Iris pigment epithelial cell (primary cell): ENCODE results near the gene CAB39.

Experiments used
- DNase-seq: peaks from one replicate; pipeline ENCODE4 v3.0.0-alpha.2; 2011; ENCODE audit warnings: low read depth

Gene CAB39

DNA sequence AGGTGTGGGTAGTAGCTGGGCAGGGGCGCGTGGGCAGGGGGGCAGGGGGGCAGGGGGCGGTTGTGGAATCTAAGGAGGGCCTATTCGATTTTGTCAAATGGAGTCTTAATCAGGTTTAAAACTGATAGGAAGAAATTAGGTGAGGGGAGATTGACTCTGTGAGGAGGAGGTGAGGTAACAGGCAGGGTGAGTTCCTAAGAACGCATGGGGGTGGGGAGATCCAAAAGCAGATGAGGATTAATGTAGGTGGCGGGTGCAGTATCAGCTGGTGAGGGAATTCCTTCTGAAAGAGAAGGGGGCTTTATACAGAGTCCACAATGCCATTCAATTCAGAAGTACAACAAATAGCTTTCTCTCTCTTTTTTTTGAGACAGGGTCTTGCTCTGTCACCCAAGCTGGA is 72.7 kb downstream of the CAB39 start:
- no peak for DNase-seq

DNA sequence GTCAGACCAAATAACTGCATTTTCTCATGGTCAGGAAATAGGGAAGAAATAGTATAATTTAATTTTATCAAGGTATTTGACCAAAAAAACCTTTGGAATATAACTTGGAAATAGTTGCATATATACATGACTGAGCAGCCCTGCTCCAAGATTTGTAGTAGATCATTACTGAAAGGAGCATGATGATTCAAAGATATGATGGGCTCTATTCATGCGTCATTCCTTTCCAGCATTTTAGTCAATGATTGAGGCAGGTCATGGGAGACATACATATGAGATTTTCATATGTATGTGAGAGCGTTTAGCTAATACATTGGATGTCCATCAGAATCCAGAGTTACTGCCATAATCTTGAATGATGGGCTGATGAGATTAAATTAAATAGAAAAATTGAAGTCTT is 74.5 kb downstream of the CAB39 start:
- DNase-seq = no peak

DNA sequence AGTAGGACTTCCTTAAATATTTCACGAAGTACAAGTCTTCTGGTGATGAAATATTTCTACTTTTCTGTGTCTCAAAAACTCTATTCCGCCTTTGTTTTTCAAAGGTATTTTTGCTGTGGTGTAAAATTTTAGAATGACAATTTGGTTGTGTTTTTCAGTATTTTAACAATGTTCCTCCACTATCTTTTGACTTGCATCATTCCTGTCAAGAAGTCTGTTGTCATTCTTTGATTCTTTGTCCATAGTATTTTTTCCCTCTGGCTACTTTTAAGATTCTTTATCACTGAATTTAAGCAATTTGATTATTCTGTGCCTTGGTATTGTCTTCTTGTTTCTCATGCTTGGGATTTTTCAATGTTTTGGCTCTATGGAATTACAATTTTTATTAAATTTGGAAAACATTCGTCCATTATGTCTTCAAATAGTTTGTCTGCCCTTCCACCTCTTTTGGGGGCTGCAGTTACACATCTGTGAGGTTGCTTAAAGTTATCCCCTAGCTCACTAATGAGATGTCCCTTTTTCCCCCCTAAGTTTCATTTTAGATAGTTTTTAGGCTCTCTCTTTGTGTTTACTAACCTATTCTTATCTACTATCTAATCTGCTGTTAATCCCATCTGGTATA is 76.0 kb downstream of the CAB39 start:
- DNase-seq = no peak

DNA sequence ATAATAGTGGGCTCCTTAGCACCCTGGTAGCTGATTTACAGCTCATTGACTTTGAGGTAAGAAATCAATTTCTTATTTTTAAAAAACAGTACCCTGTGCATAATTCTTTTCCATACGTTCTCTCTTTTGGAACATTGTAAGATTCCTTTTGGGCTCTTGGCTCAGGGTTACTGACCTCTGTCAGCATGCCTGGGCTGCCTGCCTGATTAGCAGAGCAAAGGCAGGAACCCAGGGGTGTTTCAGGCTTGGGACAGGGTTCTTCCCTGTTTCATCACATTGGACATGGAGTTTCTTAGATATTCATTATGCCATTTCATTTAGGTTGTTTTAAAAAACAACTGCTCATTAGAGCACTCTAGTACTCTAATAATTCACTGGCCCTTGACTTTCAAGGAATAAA is 78.3 kb downstream of the CAB39 start:
- DNase-seq = no peak

DNA sequence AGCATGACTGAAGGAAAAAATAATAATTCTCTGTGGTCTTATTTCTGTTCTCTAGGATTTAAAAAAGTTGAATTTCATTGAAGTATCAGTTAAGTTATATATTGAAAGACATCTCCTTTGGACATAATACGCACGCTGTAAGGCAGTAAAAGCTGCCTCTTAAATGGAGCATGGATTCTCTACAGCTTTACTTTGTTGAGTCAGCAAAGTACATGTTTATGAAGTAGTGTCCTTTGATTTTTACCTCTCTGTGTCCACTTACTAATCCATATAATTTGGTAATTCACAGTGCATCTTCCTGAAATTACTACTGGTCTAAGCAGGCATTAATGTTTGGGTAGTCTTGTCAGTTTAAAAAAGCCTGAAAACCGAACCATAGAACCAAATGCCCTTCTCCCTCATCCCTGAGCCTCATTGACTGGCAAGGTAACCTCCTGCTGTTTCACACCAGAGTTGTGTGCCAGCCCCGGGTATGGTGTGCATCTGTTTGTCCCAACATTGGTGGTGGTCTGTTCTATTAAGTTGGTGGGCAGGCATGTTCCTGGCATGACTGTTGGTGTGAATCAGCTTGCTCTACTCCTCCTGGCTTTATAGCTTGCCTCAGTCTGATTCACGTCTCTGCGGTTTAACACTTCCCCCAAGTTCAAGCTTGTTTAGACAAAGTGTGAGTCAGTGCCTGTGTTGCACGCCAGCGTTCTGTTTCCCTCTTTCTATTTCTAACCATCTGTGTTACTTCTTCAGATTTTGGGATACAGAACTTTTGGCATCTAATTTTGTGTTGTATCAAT is 81.1 kb downstream of the CAB39 start:
- DNase-seq = peak; percentile 100

DNA sequence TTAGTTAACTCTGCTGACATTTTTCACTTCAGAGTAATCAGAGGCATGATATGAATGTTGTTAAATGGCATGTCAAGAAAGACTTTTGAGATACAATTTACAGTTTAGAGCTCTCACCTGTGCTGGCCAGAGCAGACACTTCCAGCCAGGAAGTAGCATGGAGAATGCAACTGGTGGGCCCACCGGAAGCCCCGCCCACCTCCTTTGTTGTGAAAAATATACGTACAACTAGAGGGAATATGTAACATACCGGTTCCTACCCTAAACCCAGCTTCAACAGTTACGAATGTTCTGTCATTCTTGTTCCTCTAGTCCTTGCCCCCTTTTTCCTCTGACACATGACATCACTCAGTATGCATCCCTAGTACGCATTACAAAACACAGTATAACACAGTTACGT is 81.9 kb downstream of the CAB39 start:
- DNase-seq = peak; percentile 67

DNA sequence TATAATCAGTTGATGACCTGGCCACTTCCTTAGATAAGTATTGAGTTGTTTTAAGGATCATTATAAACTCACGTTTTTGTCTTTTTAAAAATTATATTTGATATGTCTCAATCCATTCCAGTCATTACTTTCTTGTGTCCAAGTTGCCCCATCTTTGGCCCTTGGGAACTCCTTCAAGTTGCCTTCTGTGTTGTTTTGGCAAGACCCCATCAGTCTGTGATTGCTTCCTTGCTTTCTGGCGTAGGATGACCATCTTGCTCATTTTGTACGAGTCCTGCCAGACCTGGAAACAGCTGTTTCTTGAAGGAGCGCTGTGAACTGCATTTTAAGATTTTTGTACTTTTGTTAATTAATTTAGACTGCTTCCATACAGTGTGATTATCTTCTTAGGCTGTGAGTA is 83.2 kb downstream of the CAB39 start:
- no peak for DNase-seq

DNA sequence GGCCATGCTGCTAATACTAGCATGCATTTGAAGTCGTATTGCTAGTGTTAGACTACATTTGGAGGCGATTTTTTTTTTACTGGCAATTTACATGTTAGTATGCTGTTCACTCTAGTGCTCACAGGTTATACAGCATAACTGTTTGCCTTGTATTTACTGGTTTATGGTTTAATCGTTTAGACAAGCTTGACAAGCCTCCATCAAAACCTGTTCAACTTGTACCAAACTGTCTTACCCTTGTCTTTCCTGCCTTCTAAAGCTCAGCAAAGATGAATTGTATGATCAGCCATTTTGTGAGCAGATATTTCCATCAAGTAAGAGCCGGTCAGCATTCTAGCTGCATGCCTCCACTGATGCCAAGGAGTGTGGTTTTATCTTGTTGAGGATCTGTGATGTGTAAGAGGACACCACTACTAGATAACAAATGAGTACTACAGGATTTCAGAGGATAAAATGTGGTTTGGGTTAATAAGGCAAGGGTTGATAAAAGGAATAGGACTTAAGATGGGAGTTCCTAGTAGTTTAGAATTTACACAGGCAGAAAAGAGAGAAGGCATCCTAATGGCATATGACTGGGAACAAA is 83.7 kb downstream of the CAB39 start:
- DNase-seq = peak; percentile 89

DNA sequence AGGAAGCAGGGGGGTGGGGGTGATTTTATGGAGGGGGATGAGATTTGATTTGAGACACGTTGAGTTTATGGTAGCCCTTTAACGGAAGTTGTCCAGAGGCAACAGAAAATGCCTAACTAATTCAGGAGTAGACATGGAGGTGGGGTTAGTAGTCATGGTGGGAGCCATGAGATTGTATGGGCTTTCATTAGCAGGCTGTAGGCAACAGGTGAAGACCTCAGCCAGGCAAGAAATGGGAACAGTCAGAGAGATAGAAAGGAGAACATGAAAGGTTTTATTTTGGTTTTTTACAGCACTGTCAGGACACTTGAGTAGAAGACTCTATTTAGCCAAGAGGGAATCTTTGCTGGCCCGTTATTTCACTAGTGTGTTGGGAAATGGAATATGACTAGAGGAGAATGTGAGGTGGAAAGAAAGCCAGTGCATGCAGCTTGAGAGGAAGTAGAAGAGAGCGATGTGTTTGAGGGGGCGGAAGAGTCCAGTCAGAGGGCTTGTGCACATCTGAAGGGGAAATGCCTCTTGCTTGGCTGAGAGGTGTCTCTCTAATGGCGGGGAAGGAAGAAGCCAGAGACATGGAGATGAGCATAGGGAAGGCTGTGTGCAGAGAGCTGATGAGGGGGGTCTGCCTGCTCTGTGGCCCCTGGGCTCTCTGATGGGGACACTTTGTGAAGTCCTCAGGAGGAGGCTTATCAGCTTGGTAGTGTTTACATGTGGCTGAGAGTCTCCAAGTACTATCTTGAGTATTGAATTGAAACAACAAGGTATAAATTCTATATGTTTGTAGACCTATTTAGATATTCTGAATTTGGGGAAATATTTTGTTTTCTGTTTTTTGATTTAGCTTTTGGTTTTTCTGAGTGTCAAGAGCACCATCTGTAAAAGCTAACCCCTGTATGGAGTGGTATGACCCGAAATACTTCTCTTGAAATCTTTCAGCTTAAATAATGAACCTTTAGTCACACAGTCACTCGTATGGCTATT is 85.2 kb downstream of the CAB39 start:
- peak; percentile 75 for DNase-seq

DNA sequence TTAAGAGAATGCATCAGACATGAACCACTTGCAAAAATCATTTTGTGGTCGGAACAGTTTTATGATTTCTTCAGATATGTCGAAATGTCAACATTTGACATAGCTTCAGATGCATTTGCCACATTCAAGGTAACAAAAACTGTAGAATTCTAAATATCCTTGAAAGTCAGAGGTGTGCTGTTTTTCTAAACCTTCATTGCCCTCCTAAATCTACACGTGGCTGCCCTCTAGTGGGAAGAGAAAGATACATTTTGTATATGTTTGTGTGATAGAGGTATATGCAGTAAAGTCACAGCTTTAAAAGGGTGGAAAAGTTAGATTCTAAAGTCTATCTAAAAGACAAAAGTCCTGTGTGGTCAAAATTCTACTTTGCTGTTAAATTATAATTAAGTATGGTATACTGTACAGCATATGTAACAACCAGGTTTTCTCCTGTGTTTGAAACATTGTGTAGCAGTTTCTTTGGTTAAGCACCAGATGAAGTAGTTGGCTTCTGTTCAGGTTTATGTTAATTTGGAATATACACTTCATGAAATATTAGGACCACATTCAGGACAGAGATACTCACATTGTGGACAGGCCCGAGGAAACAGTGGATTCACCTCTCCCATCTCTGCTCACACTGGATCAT is 86.2 kb downstream of the CAB39 start:
- DNase-seq = peak; percentile 57

DNA sequence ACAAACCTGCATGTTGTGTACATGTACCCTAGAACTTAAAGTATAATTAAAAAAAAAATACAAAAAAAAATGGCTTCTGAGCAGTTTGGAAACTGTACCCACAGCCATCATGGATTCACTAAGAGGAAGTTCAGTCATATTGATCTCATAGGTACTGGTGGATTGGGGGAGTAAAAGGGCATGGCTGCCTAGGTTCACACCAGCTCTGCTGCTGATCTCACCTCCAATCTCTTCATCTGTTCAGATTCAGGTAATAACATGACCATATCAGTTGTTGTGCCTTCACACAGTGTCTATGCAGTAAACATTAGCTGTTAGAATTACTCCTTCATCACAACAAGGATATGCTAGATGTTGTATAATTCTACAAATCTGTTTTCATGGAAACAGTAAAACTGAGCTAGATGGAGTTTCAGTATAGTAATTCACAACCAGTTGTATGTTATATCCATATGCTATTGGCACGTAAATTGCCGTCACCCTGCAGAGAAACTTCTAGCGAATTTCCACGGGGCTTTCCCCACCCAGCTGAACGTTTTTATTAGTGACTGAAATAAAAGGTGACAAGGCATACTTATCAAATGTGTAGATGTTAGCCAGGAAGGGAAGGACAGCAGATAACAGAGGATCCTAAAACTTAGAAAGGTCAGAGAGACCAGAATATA is 92.8 kb downstream of the CAB39 start:
- DNase-seq = no peak

DNA sequence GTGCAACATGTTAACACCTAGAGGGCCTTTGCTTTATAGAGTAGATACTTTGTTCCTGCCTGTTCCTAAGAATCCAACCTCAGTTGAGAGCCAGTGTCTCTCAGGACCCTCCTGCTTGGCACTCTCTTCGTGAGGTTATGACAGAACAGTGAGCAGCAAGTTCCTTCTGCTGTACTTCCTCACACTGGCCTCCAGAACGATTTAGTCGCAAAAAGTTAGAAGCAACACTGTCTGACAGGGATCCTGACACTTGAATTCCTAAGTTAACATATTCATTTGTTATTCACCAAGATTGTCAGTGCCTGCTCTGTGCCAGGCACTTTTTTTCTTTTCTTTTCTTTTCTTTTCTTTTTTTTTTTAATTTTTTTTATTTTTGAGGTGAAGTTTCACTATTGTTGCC is 95.1 kb downstream of the CAB39 start:
- DNase-seq = no peak

DNA sequence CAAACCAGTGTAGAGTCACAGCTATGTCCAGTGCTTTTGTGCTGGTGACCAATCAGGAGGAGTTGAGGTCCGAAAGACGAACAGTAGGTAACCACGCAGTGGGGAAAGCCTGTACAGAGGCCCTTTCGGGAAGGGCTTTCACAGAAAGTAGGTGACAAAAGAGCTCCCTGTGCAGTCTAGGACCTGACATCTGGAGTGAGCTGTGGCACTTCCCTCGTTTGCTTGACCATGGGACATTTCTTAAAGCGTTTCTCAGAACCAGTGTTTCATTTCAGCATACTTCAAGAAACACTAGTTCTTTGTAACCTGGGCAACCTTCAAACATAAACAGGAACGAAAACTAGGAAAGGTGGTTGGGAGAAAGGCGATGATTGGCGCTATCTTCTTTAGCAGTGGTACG is 96.4 kb downstream of the CAB39 start:
- DNase-seq = no peak

DNA sequence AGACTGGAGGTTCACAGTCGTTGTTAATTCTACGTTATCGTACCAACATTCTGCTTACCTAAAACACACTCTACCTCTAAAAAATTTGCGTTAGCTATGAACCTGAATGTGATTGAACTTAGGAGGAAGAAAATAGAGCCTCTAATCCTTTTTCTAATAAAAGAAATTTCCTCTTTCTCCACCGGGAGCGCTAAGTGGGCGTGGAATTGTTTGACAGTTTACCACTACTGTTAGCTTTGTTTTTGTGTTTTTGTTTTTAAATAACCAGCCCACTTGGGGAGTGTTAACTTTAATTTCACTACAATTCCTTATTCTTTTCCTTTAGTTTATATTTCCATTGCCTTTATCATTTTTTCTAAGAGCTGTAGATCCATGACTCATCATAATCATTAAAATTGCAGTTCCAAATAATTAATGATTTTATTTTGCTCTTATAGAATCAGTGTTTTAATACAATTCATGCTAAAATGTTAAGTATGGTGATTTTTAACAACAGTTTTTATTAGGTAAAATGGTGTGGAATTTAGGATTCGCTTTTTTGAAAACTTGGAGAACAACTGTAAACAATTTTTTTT is 97.1 kb downstream of the CAB39 start:
- DNase-seq = no peak

DNA sequence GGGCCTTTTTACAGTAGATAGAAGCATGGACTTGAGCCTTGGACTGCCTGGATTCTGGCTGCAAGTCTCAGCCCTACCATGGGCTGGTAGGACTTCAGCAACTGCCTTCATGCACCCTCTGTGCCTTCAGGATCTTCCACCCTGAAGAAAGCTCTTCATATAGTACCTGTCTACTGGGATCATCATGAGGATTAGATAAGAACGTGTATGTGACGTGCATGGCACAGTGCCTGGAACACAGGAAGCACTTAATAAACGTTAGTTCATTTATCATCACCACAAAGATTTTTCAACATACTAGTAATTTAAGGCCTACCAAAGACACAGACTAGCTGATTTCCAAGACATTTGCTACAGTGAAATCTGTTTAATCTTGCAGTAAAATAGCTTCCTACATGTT is 98.9 kb downstream of the CAB39 start:
- DNase-seq = peak; percentile 91

DNA sequence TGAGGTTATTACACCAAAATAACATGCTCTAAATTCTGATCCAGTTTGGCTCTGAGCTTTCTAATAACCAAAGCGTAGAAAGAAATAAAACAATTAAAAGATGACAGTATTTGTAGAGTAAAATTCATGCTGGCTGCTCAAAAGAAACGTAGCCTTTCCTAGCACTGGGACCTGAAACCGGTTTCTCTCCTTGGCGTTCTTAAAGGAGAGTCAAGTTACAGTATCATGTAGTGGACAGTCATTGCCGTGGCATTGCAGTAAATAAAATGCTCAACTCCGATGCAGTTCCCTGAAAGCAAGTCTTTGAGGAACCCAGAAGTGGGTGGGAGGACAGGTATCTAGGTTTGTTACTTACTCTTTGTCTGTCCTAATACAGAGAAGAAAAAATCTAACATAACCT is 99.4 kb downstream of the CAB39 start:
- no peak for DNase-seq

DNA sequence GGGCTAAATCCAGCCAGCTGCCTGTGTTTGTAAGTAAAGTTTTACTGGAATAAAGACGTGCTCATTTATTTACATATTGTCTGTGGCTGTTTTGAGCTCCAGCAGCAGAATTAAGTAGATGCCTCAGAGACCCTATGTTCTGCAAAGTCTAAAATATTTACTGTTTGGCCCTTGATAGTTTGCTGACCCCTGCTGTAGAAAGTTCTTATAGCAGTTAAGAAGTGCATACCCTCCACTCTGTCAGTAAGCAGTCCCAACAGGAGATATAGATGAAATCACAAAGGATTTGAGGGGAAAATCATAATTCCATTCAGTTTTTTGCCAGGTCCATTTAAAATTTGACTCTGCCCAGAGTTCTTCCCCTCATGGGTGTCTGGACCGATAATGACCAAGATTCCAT is 102.0 kb downstream of the CAB39 start:
- peak; percentile 45 for DNase-seq

DNA sequence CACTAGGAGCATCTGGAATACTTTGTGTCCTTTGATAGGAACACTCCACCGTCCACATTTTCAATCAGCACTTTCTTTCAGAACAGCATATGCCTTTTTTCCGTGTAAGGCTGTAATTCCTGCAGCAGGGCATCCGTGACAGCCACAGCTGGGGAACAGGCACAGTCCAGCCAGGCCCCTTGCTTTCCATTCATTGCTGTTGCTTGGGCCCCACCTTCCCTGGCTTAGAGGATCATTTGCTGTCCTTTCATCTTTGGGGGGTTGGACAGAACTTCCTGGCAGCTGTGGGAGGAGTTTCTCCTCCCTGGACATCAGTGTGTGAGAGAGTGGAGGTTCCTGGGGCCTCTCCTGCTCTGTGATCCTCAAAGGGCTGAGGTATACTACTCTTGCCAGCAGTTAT is 102.4 kb downstream of the CAB39 start:
- DNase-seq = no peak

DNA sequence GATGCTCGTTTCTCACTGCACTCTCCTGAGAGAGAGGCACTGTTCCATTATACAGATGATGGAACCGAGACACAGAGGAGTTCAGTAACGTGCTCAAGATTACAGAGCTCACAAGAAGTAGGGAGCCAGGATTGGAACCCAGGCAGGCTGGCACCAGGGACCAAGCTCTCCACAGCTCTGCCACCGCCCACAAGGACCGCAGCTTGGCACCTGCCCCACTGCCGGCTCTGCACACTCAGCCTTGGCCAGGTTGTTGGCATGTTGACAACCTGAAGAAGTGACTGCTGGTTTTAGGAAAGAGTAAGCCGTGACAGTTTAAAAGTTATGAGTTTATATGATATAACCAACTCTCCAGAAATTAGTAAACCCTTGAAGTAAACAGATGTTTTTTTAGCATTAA is 104.1 kb downstream of the CAB39 start:
- no peak for DNase-seq

DNA sequence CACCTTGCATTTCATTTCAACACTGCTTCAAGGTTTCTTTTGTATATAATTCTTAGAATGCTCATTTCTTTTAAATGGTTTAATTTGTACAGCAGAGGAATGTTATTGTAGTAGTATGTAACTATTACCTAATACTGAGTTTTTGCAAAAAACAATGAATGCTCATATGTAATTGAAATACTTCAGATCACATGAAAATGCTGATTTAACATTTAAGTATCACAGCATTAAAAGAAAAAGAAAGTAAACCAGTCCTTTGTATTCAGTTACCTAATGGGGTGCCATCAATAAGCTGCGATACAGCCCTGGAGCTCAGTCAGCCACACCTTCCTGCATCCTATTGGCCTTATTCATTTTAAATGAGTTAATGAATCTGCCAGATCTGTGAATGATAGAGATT is 106.8 kb downstream of the CAB39 start:
- DNase-seq = no peak
